Measurements from ENCODE around the gene RASGRF2. TPM values are rescaled to one million over a fixed set of nuclear protein-coding genes. Genes with fewer than 3 reads are reported as not detected.

RASGRF2 gene
- total and polyA plus RNA-seq, 11 donors = 3.6 to 16.6 (median 6.3) TPM

GRCh38 chr5:81093536-81094196 lies 133.5 kb downstream of the RASGRF2 start:
- ATAC-seq = no peak
- intact Hi-C loops (cut with DNase I) = no loop called here
- WGBS, 4 donors = 88 to 97% (median 93%) methylated on average over 2 of the region's 2 CpGs
- Histone ChIP-seq H3K27ac (no peak overlapping the region), H3K4me1 (no peaks in the 10 kb centered on the region), H3K4me3 (no peak overlapping the region), H3K27me3 (no peaks in the 10 kb centered on the region), H3K9me3 (no peaks in the 10 kb centered on the region), H3K36me3 (peaks cover 0 to 15% (median 0%) of the 10 kb centered on the region in 9 donors)
- TF ChIP-seq CTCF (IDR thresholded peaks at IDR 0.05) (no peak), POLR2A (IDR thresholded peaks at IDR 0.05) (no peak)
- no peak for DNase-seq

- Histone ChIP-seq H3K4me1 (no peaks in the 10 kb centered on the region), H3K4me3 (no peak overlapping the region), H3K9me3 (no peaks in the 10 kb centered on the region), H3K36me3 (peaks cover 0 to 15% (median 0%) of the 10 kb centered on the region in 9 donors), H3K27me3 (no peaks in the 10 kb centered on the region), H3K27ac (no peak overlapping the region)
- TF ChIP-seq POLR2A (IDR thresholded peaks at IDR 0.05) (no peak), CTCF (IDR thresholded peaks at IDR 0.05) (no peak)
- intact Hi-C loops (cut with DNase I) = no loop called here
- DNase-seq = no peak
- no peak for ATAC-seq
- WGBS, 4 donors = 96 to 100% (median 98%) methylated on average over 1 of the region's 1 CpG
Measured at GRCh38 chr5:81095835-81096234, 135.7 kb downstream of the RASGRF2 start.

- no peaks in the 10 kb centered on the region for H3K4me1 ChIP-seq
- H3K9me3 ChIP-seq = no peaks in the 10 kb centered on the region
- TF ChIP-seq CTCF (IDR thresholded peaks at IDR 0.05) (no peak), POLR2A (IDR thresholded peaks at IDR 0.05) (no peak)
- H3K27me3 ChIP-seq = no peaks in the 10 kb centered on the region
- DNase-seq = no peak
- WGBS, 4 donors = 86 to 93% (median 90%) methylated on average over 3 of the region's 3 CpGs
- ATAC-seq = no peak
- intact Hi-C loops (cut with DNase I) = no loop called here
- no peak overlapping the region for H3K27ac ChIP-seq
- H3K4me3 ChIP-seq = no peak overlapping the region
- H3K36me3 ChIP-seq = peaks cover 0 to 15% (median 0%) of the 10 kb centered on the region in 9 donors
Measured at GRCh38 chr5:81097713-81098112, 137.6 kb downstream of the RASGRF2 start.

- Histone ChIP-seq H3K4me1 (peaks cover 0 to 10% (median 0%) of the 10 kb centered on the region in 12 donors), H3K9me3 (peaks cover 0 to 7% (median 0%) of the 10 kb centered on the region in 12 donors), H3K4me3 (no peak overlapping the region), H3K36me3 (peaks cover 0 to 5% (median 0%) of the 10 kb centered on the region in 9 donors), H3K27ac (no peak overlapping the region), H3K27me3 (no peaks in the 10 kb centered on the region)
- intact Hi-C loops (cut with DNase I) = loop anchor here in 4 of 10 donors (5.0 to 10.0 kb wide), 3 partner anchors 143 to 151 kb away; partner anchors contain the start of gene RASGRF2 (in 2 of the 4)
- TF ChIP-seq POLR2A (IDR thresholded peaks at IDR 0.05) = no peak
- TF ChIP-seq CTCF (IDR thresholded peaks at IDR 0.05) = no peak
- WGBS, 4 donors = 79 to 83% (median 79%) methylated on average over 5 of the region's 5 CpGs
- DNase-seq = no peak
- no peak for ATAC-seq
Measured at GRCh38 chr5:81105261-81105877, 145.2 kb downstream of the RASGRF2 start.
